ENCODE measurements around the gene CPEB1. TPM values are rescaled to one million over a fixed set of nuclear protein-coding genes. Genes with fewer than 3 reads are reported as not detected.

Gene CPEB1
- total and polyA plus RNA-seq, 5 donors: 1.6 to 7.8 (median 4.8) TPM

GRCh38 chr15:82666606-82667005, 19.4 kb upstream of the CPEB1 start:
- ATAC-seq (no peak), DNase-seq (no peak)
- Histone ChIP-seq H3K9me3 (ENCODE audit: control insufficient read depth, low read length) (no peaks in the 10 kb centered on the region), H3K27me3 (ENCODE audit: control insufficient read depth, insufficient read depth) (no peaks in the 10 kb centered on the region), H3K4me1 (ENCODE audit: control insufficient read depth, insufficient read depth, low read length) (no peaks in the 10 kb centered on the region), H3K4me3 (ENCODE audit: low read length) (no peak overlapping the region), H3K27ac (ENCODE audit: low read length) (no peak overlapping the region)
- 90% methylated on average over 10 of the region's 10 CpGs for WGBS
- intact Hi-C loops (cut with DNase I): no loop called here

- H3K27me3 ChIP-seq (ENCODE audit: control insufficient read depth, insufficient read depth): no peaks in the 10 kb centered on the region
- H3K4me1 ChIP-seq (ENCODE audit: control insufficient read depth, insufficient read depth, low read length): no peaks in the 10 kb centered on the region
- no peak overlapping the region for H3K27ac ChIP-seq (ENCODE audit: low read length)
- WGBS: 82% methylated on average over 5 of the region's 5 CpGs
- no peak for DNase-seq
- intact Hi-C loops (cut with DNase I): no loop called here
- H3K4me3 ChIP-seq (ENCODE audit: low read length): no peak overlapping the region
- no peak for ATAC-seq
- no peaks in the 10 kb centered on the region for H3K9me3 ChIP-seq (ENCODE audit: control insufficient read depth, low read length)
Measured at GRCh38 chr15:82664021-82664420, 16.9 kb upstream of the CPEB1 start.

GRCh38 chr15:82663186-82663600, 16.0 kb upstream of the CPEB1 start:
- ATAC-seq: peak in 1 of 2 donors; percentile 33
- peak; percentile 44 to 85 (median 69) for DNase-seq
- intact Hi-C loops (cut with DNase I): no loop called here
- WGBS: 11% methylated on average over 4 of the region's 4 CpGs
- no peaks in the 10 kb centered on the region for H3K4me1 ChIP-seq (ENCODE audit: control insufficient read depth, insufficient read depth, low read length)
- no peaks in the 10 kb centered on the region for H3K27me3 ChIP-seq (ENCODE audit: control insufficient read depth, insufficient read depth)
- H3K4me3 ChIP-seq (ENCODE audit: low read length): no peak overlapping the region
- H3K27ac ChIP-seq (ENCODE audit: low read length): no peak overlapping the region
- H3K9me3 ChIP-seq (ENCODE audit: control insufficient read depth, low read length): no peaks in the 10 kb centered on the region

GRCh38 chr15:82662641-82663040, 15.5 kb upstream of the CPEB1 start:
- H3K4me3 ChIP-seq (ENCODE audit: low read length): no peak overlapping the region
- H3K27me3 ChIP-seq (ENCODE audit: control insufficient read depth, insufficient read depth): no peaks in the 10 kb centered on the region
- DNase-seq (no peak), ATAC-seq (no peak)
- H3K9me3 ChIP-seq (ENCODE audit: control insufficient read depth, low read length): no peaks in the 10 kb centered on the region
- 75% methylated on average over 9 of the region's 9 CpGs for WGBS
- H3K4me1 ChIP-seq (ENCODE audit: control insufficient read depth, insufficient read depth, low read length): no peaks in the 10 kb centered on the region
- intact Hi-C loops (cut with DNase I): no loop called here
- no peak overlapping the region for H3K27ac ChIP-seq (ENCODE audit: low read length)

- no peak overlapping the region for H3K4me3 ChIP-seq (ENCODE audit: low read length)
- intact Hi-C loops (cut with DNase I): no loop called here
- H3K9me3 ChIP-seq (ENCODE audit: control insufficient read depth, low read length): no peaks in the 10 kb centered on the region
- no peak for ATAC-seq
- no peaks in the 10 kb centered on the region for H3K27me3 ChIP-seq (ENCODE audit: control insufficient read depth, insufficient read depth)
- no peak overlapping the region for H3K27ac ChIP-seq (ENCODE audit: low read length)
- no peak for DNase-seq
- no peaks in the 10 kb centered on the region for H3K4me1 ChIP-seq (ENCODE audit: control insufficient read depth, insufficient read depth, low read length)
- WGBS: 33% methylated on average over 1 of the region's 1 CpG
Measured at GRCh38 chr15:82660378-82660777, 13.2 kb upstream of the CPEB1 start.

GRCh38 chr15:82656641-82657266, 9.6 kb upstream of the CPEB1 start:
- DNase-seq (no peak), ATAC-seq (no peak)
- Histone ChIP-seq H3K27ac (ENCODE audit: low read length) (no peak overlapping the region), H3K27me3 (ENCODE audit: control insufficient read depth, insufficient read depth) (no peaks in the 10 kb centered on the region), H3K4me1 (ENCODE audit: control insufficient read depth, insufficient read depth, low read length) (no peaks in the 10 kb centered on the region), H3K9me3 (ENCODE audit: control insufficient read depth, low read length) (no peaks in the 10 kb centered on the region), H3K4me3 (ENCODE audit: low read length) (no peak overlapping the region)
- 58% methylated on average over 7 of the region's 7 CpGs for WGBS
- intact Hi-C loops (cut with DNase I): no loop called here

GRCh38 chr15:82655606-82656005, 8.4 kb upstream of the CPEB1 start:
- WGBS: 73% methylated on average over 3 of the region's 3 CpGs
- intact Hi-C loops (cut with DNase I): no loop called here
- no peak overlapping the region for H3K27ac ChIP-seq (ENCODE audit: low read length)

GRCh38 chr15:82653483-82654168, 6.5 kb upstream of the CPEB1 start:
- H3K4me1 ChIP-seq (ENCODE audit: control insufficient read depth, insufficient read depth, low read length): no peaks in the 10 kb centered on the region
- no peaks in the 10 kb centered on the region for H3K27me3 ChIP-seq (ENCODE audit: control insufficient read depth, insufficient read depth)
- no peak for DNase-seq
- no peak overlapping the region for H3K27ac ChIP-seq (ENCODE audit: low read length)
- no peak overlapping the region for H3K4me3 ChIP-seq (ENCODE audit: low read length)
- intact Hi-C loops (cut with DNase I): no loop called here
- WGBS: 65% methylated on average over 3 of the region's 3 CpGs
- no peak for ATAC-seq
- H3K9me3 ChIP-seq (ENCODE audit: control insufficient read depth, low read length): no peaks in the 10 kb centered on the region

More at GRCh38 chr15:82655606-82656005, 8.4 kb upstream of the CPEB1 start:
- DNase-seq (no peak), ATAC-seq (no peak)
- Histone ChIP-seq H3K4me3 (ENCODE audit: low read length) (no peak overlapping the region), H3K4me1 (ENCODE audit: control insufficient read depth, insufficient read depth, low read length) (no peaks in the 10 kb centered on the region), H3K27me3 (ENCODE audit: control insufficient read depth, insufficient read depth) (no peaks in the 10 kb centered on the region), H3K9me3 (ENCODE audit: control insufficient read depth, low read length) (no peaks in the 10 kb centered on the region)

- Histone ChIP-seq H3K27ac (ENCODE audit: low read length) (no peak overlapping the region), H3K4me1 (ENCODE audit: control insufficient read depth, insufficient read depth, low read length) (no peaks in the 10 kb centered on the region), H3K4me3 (ENCODE audit: low read length) (no peak overlapping the region), H3K27me3 (ENCODE audit: control insufficient read depth, insufficient read depth) (no peaks in the 10 kb centered on the region), H3K9me3 (ENCODE audit: control insufficient read depth, low read length) (no peaks in the 10 kb centered on the region)
- intact Hi-C loops (cut with DNase I): no loop called here
- no peak for DNase-seq
- WGBS: 88% methylated on average over 2 of the region's 2 CpGs
- no peak for ATAC-seq
Measured at GRCh38 chr15:82651708-82652107, 4.5 kb upstream of the CPEB1 start.

- Histone ChIP-seq H3K9me3 (ENCODE audit: control insufficient read depth, low read length) (no peaks in the 10 kb centered on the region), H3K27me3 (ENCODE audit: control insufficient read depth, insufficient read depth) (no peaks in the 10 kb centered on the region), H3K4me3 (ENCODE audit: low read length) (no peak overlapping the region), H3K4me1 (ENCODE audit: control insufficient read depth, insufficient read depth, low read length) (no peaks in the 10 kb centered on the region), H3K27ac (ENCODE audit: low read length) (no peak overlapping the region)
- ATAC-seq: no peak
- no peak for DNase-seq
- intact Hi-C loops (cut with DNase I): no loop called here
Measured at GRCh38 chr15:82650046-82650670, 3.0 kb upstream of the CPEB1 start.

- 69% methylated on average over 11 of the region's 11 CpGs for WGBS
- no peak for ATAC-seq
- Histone ChIP-seq H3K4me1 (ENCODE audit: control insufficient read depth, insufficient read depth, low read length) (no peaks in the 10 kb centered on the region), H3K27ac (ENCODE audit: low read length) (no peak overlapping the region), H3K9me3 (ENCODE audit: control insufficient read depth, low read length) (no peaks in the 10 kb centered on the region), H3K27me3 (ENCODE audit: control insufficient read depth, insufficient read depth) (no peaks in the 10 kb centered on the region), H3K4me3 (ENCODE audit: low read length) (no peak overlapping the region)
- intact Hi-C loops (cut with DNase I): no loop called here
- DNase-seq: no peak
Measured at GRCh38 chr15:82649226-82649999, 2.2 kb upstream of the CPEB1 start.
